GM19463 (cell line): ENCODE measurements around the gene CHST12.

ENCODE experiments used
- ATAC-seq: cut with Tn5 transposase; IDR thresholded peaks from one replicate; pipeline ENCODE4 v1.9.1; 2021; ENCODE audit warnings: mild to moderate bottlenecking, moderate library complexity; ENCODE audit not compliant: unreplicated experiment

The CHST12 gene

DNA sequence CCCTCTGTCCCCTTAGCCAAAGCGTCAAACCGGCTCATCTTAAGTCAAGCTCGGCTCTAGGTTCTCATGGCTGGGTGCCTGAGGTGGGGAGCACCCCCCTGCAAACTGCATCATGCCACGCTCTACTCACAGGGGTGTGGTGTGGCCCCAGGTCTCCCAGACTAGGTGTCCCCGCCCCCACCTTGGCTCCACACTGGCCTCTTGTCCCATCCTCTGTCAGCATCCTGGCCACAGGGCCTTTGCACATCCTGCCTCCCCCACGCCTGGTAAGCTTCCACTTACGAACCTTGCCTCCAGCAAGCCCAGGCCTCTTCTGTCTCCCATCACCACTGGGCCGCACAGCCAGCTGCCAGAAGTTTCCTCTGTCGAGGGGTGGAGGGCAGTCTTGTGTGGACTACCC, 93.0 kb downstream of the CHST12 start:
- no peak for ATAC-seq

GRCh38 chr7:2497065-2497464, 93.7 kb downstream of the CHST12 start:
- no peak for ATAC-seq

GRCh38 chr7:2497500-2498336, 94.3 kb downstream of the CHST12 start:
- no peak for ATAC-seq
